HFFc6 (cell line): ENCODE measurements around the gene CEP63. TPM values are rescaled to one million over a fixed set of nuclear protein-coding genes. Genes with fewer than 3 reads are reported as not detected.

Source experiments
- DNase-seq: peaks from one replicate; pipeline ENCODE4 v3.0.0-alpha.2; 2018
- H3K27ac Mint-ChIP-seq: 2 replicates; pipeline ENCODE4 v1.8.0; 2020; ENCODE audit warnings: mild to moderate bottlenecking, mixed read lengths
- H3K27me3 Mint-ChIP-seq: 2 replicates; pipeline ENCODE4 v1.8.0; 2021; ENCODE audit warnings: mild to moderate bottlenecking, moderate library complexity, mixed read lengths; ENCODE audit not compliant: insufficient read depth
- H3K36me3 Mint-ChIP-seq: 2 replicates; pipeline ENCODE4 v1.8.0; 2021; ENCODE audit warnings: low read depth, mixed read lengths
- H3K4me1 Mint-ChIP-seq: 2 replicates; pipeline ENCODE4 v1.8.0; 2020; ENCODE audit warnings: low read depth, mixed read lengths
- H3K4me3 Mint-ChIP-seq: 2 replicates; pipeline ENCODE4 v1.8.0; 2020; ENCODE audit warnings: mild to moderate bottlenecking, moderate library complexity, mixed read lengths
- H3K9me3 Mint-ChIP-seq: 2 replicates; pipeline ENCODE4 v1.8.0; 2020; ENCODE audit warnings: mild to moderate bottlenecking, mixed read lengths
- CTCF ChIP-seq: fragments of 200-600 bp; sonication (generic); IDR thresholded peaks from 2 replicates; pipeline ENCODE4 v1.5.0; 2021; ENCODE audit warnings: antibody characterized with exemption, mild to moderate bottlenecking
- total RNA-seq, 6 experiments: library from RNA; stranded (reverse); fragmentation: NEBNext Ultra II Directional; extraction: Animal tissue kit (Norgen Biotek cat#: 25700); gene quantifications; 2 replicates in 1 of 6; 3 replicates in 5 of 6; pipeline ENCODE4 v1.2.3, GENCODE V29; 2021

The CEP63 gene
- total RNA-seq, 6 experiments from 2014 or later = 17.3 to 23.3 (median 21.3) TPM

GRCh38 chr3:134487406-134487805 lies 1.5 kb downstream of the CEP63 start:
- H3K27ac Mint-ChIP-seq = peak overlapping the region; percentile 99
- H3K9me3 Mint-ChIP-seq = peaks cover 7% of the 10 kb centered on the region; the same call in 1 of the 2 replicates
- peaks cover 6% of the 10 kb centered on the region; the same call in 1 of the 2 replicates for H3K27me3 Mint-ChIP-seq
- peak overlapping the region; percentile 92 for H3K4me3 Mint-ChIP-seq
- no peak for DNase-seq
- no peak for TF ChIP-seq CTCF
- peaks cover 29% of the 10 kb centered on the region for H3K36me3 Mint-ChIP-seq
- H3K4me1 Mint-ChIP-seq = peaks cover 65% of the 10 kb centered on the region

GRCh38 chr3:134494495-134494894 lies 8.6 kb downstream of the CEP63 start:
- no peak overlapping the region for H3K4me3 Mint-ChIP-seq
- no peaks in the 10 kb centered on the region; the same call in 1 of the 2 replicates for H3K27me3 Mint-ChIP-seq
- no peaks in the 10 kb centered on the region for H3K9me3 Mint-ChIP-seq
- TF ChIP-seq CTCF = no peak
- no peak for DNase-seq
- peaks cover 34% of the 10 kb centered on the region for H3K36me3 Mint-ChIP-seq
- no peak overlapping the region for H3K27ac Mint-ChIP-seq
- peaks cover 29% of the 10 kb centered on the region for H3K4me1 Mint-ChIP-seq

GRCh38 chr3:134495980-134496379 lies 10.1 kb downstream of the CEP63 start:
- DNase-seq = no peak
- Mint-ChIP-seq H3K27me3 (no peaks in the 10 kb centered on the region; the same call in 1 of the 2 replicates), H3K36me3 (peaks cover 42% of the 10 kb centered on the region), H3K27ac (no peak overlapping the region), H3K9me3 (no peaks in the 10 kb centered on the region), H3K4me3 (no peak overlapping the region), H3K4me1 (peaks cover 28% of the 10 kb centered on the region)
- no peak for TF ChIP-seq CTCF

- no peaks in the 10 kb centered on the region; the same call in 1 of the 2 replicates for H3K27me3 Mint-ChIP-seq
- H3K36me3 Mint-ChIP-seq = peaks cover 48% of the 10 kb centered on the region
- DNase-seq = no peak
- H3K27ac Mint-ChIP-seq = no peak overlapping the region
- no peak overlapping the region for H3K4me3 Mint-ChIP-seq
- no peak for TF ChIP-seq CTCF
- H3K4me1 Mint-ChIP-seq = peaks cover 31% of the 10 kb centered on the region
- no peaks in the 10 kb centered on the region for H3K9me3 Mint-ChIP-seq
These were observed 10.7 kb downstream of the CEP63 start for GRCh38 chr3:134496471-134497071.

GRCh38 chr3:134503266-134503665 lies 17.4 kb downstream of the CEP63 start:
- peaks cover 73% of the 10 kb centered on the region for H3K36me3 Mint-ChIP-seq

More at GRCh38 chr3:134503266-134503665, 17.4 kb downstream of the CEP63 start:
- no peak for DNase-seq
- no peak for TF ChIP-seq CTCF
- H3K4me1 Mint-ChIP-seq = peaks cover 27% of the 10 kb centered on the region
- H3K27ac Mint-ChIP-seq = no peak overlapping the region
- no peak overlapping the region for H3K4me3 Mint-ChIP-seq
- peaks cover 27% of the 10 kb centered on the region for H3K9me3 Mint-ChIP-seq
- no peaks in the 10 kb centered on the region; the same call in 1 of the 2 replicates for H3K27me3 Mint-ChIP-seq
